Mucosa of gallbladder (tissue), 1 donor: Measurements from ENCODE around the gene ATXN10. TPM values are rescaled to one million over a fixed set of nuclear protein-coding genes. Genes with fewer than 3 reads are reported as not detected.
"Not testable (repeated sequence)": the region's sequence is repeated elsewhere in the genome, so short reads cannot be mapped to it uniquely, and the experiment has no call there.

Experiments
- DNase-seq: peaks from one replicate; pipeline ENCODE4 v3.0.0-alpha.2; 2020; ENCODE audit warnings: low spot score
- total RNA-seq: library from RNA; stranded (reverse); gene quantifications from one replicate; pipeline ENCODE4 v1.2.1, GENCODE V29; 2021
- donor health status: DM: no; HTN: no; CAD: no.

ATXN10 gene
- 135 TPM for total RNA-seq

DNA sequence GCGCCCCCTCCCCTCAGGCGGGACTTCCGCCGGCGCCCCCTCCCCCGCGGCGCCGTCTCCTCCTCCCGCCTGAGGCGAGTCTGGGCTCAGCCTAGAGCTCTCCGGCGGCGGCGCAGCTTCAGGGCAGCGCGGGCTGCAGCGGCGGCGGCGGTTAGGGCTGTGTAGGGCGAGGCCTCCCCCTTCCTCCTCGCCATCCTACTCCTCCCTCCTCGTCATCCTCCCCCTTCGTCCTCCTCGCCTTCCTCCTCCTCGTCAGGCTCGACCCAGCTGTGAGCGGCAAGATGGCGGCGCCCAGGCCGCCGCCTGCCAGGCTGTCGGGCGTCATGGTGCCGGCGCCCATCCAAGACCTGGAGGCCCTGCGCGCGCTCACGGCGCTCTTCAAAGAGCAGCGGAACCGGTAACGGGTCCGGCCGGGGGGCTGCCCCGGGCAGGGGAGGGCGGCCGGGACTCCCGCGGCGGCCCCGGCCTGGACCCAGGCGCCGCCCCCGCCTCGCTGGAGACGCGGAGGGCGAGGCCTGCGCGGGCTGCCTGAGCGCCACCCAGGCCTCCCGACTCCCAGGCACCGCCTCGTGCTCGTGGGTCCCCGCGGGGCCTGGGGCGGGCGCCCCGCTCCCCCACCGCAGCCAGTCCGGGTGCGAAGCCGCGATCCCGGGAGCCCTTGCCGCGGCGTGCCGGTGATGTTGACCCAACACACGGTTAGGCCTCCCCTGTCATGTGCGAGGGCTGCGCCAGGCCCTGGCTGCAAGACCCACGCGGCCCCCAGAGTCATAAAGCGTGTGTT is at the start of gene ATXN10:
Gene ATXN10, plus strand, starts transcription at position 52 of the 781 bp plus-strand sequence. Its CDS starts 230 bp downstream, at position 282.
- DNase-seq, result peak; percentile 43

- DNase-seq, result no peak
Measured at GRCh38 chr22:45621836-45622600, 49.6 kb upstream of the ATXN10 start.

GRCh38 chr22:45623464-45624145 is 48.0 kb upstream of the ATXN10 start:
- DNase-seq, result not testable (repeated sequence)

DNA sequence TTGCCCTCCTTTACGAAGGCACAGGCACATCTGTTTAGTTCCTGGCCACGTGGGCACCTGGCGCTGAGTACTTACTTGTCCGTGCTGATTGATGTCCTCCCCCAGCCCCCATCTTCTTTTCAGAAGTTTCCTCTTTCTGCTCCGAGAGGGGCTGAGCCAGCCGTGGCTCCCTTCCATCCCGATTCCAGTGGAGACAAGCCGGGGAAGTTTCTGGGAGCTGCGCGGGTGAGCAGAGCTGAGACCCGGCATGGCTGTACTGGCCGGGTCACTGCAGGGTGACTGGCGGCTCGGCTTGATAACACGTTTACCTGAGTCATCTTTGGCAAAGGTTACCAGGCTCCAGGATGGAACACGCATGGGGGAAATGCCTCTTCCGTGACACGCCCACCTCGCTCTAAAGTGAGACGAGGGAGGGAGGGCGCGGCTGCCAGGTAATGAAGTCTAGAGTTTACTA is 45.4 kb upstream of the ATXN10 start:
- DNase-seq, result peak; percentile 81

DNA sequence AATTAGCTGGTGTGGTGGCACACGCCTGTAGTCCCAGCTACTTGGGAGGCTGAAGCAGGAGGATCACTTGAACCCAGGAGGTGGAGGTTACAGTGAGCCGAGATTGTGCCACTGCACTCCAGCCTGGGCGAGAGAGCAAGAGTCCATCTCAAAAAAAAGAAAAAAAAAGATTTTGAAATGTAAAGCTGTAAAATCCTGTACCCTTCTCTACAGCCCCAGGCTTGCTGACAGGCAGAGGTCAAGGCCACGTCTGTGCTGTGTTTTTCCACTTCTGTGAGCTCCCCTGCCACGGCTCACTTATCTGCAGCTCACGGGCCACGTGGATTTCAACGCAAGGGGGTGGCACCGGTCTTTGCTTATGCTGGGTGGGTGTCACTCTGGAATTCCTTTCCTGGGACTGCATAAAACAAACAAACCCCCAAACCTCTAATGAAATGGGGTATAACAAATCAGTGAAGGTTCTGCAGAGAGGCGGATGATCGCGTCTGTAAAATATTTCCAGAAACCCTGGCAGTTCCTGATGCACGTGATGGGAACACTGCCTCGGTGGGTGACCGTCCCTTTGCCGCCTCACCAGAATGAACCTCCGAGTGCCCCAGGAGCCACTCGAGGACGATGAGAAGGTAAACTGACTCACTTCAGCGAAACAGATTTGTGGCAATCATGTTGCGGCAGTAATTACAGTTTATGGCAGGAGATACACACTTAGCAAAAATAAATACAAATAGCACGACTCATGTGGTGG is 44.0 kb upstream of the ATXN10 start:
- no peak for DNase-seq

- peak; percentile 78 for DNase-seq
Measured at GRCh38 chr22:45628515-45628914, 43.1 kb upstream of the ATXN10 start.

GRCh38 chr22:45629469-45630089 is 42.1 kb upstream of the ATXN10 start:
- no peak for DNase-seq

- DNase-seq, result no peak
Measured at GRCh38 chr22:45630436-45630835, 41.2 kb upstream of the ATXN10 start.

DNA sequence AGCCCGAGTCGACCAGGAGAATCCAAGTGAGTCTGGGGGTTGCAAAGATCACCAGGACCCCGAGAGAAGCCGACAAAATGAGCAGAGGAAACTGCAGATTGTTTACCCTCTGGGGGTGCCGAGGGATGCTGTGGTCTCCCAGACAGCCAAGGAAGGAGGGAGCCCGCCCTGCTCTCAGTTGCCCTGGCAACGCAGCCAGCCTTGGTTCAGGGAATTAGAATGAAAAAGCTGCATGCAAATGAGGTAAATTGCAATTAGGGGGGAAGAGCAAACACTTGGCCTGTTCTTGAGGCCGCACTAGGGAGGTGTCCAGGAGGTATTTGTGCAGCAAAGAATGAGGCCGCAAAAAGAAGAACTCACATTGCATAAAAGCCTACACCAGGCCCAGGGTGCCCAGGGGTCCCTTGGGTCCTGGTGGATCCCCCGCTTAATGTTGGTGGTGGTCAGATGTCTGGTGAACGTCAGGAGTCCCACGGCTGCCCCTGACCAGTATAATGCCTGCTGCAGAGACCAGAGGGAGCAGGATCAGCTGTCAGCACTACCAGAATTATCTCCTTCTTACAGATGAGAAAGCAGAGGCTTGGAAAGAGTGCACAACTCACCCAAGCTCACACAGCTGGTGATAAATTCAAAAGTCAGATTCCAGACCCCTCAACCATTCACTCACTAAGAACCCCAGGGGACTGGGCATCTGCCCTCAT is 40.3 kb upstream of the ATXN10 start:
- no peak for DNase-seq

- DNase-seq, result no peak
Measured at GRCh38 chr22:45631841-45632238, 39.8 kb upstream of the ATXN10 start.

- peak; percentile 42 for DNase-seq
Measured at GRCh38 chr22:45632791-45633515, 38.7 kb upstream of the ATXN10 start.

- DNase-seq, result no peak
Measured at GRCh38 chr22:45636683-45637082, 35.0 kb upstream of the ATXN10 start.

- DNase-seq, result no peak
Measured at GRCh38 chr22:45638197-45638596, 33.4 kb upstream of the ATXN10 start.

- DNase-seq, result peak; percentile 79
Measured at GRCh38 chr22:45638834-45639746, 32.5 kb upstream of the ATXN10 start.

DNA sequence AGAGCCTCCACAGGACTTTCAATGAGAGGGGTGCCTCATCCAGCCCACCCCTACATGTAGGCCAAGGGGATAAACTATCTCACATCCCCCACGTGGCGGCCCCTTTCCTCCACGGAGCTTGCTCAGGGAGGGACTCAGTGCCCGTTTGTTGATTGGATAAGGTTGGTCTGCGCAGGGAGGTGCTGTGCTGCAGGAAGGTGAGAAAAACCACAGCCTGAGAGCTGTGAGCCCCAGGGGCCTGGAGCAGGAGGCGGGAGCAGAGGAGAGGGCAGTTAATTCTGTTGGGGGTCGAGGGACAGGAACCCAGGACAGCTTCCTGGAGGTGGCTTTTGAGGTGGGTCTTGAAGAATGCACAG is 31.9 kb upstream of the ATXN10 start:
- no peak for DNase-seq

- DNase-seq, result no peak
Measured at GRCh38 chr22:45640291-45640940, 31.2 kb upstream of the ATXN10 start.

DNA sequence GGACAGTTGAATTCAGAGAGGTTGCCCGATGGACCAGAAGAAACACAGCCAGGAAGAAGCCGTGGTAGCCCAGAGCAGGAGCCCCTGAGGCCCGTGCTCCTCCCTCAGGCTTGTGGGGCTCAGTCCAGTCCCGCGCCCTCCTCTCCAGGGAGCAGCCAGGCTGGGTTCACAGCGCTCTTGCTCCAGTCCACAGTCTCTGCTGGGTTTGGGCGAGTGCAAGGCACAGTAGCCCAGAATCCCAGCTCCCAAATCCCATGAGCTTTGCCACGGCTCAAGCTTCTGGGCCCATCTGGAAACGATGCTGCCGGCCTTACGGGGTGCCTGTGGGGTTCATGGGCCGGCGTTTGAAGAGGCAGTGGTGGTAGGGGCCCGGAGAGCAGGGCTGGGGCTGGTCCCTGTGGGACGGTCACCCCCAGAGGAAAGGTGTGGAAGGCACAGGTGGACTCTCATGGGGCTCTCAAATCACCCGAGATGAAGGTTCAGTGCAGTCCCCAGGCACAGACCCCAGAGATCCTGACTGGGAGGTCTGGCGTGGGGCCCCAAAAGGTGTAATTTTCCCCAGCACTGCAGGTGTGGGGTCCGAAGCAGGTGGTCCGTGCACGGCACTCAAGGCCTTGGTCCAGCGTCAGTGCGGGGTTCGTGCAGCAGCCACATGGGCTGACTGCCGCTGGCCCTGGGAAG is 30.6 kb upstream of the ATXN10 start:
- DNase-seq, result no peak

DNA sequence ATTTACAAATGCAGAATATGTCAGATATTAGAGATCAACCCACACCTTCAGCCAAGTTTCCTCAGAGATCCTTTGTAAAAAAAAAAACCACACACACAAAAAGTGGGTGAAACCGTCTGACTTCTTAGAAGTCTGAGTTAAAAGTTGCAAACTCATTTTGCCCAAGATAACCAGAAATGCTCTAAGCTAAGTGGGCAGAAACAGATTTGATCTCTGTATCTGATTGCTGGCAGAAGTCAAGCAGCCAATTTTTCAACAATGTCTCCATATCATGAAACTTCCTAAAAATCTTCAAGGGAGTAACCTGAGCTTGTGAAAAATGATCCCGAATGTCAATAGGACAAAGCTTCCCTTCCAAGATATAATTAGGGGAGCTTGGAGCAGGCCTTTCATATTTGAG is 28.6 kb upstream of the ATXN10 start:
- no peak for DNase-seq
